Frontal cortex (tissue), 4 donors: ENCODE measurements around the gene MS4A7. TPM values are rescaled to one million over a fixed set of nuclear protein-coding genes. Genes with fewer than 3 reads are reported as not detected.

Experiments used
- DNase-seq, 2 donors: peaks; one replicate each; pipeline ENCODE4 v3.0.0; 2012; ENCODE audit warnings: low spot score in 2 of 2
- FAIRE-seq: peaks from 2 replicates; lab custom pipeline; 2012; peaks lifted over from hg19 to GRCh38; lab: Jason Lieb, UNC
- total RNA-seq: library from RNA; depleted of rRNA; stranded (reverse); fragments of >200 nt; gene quantifications from one replicate; pipeline ENCODE4 v1.2.3, GENCODE V29; 2014
- donor health status: control.
- donor health status: control.
- donor health status: control.

Gene MS4A7
- total RNA-seq, 1 donor from 2014 or later: 1.2 TPM

DNA sequence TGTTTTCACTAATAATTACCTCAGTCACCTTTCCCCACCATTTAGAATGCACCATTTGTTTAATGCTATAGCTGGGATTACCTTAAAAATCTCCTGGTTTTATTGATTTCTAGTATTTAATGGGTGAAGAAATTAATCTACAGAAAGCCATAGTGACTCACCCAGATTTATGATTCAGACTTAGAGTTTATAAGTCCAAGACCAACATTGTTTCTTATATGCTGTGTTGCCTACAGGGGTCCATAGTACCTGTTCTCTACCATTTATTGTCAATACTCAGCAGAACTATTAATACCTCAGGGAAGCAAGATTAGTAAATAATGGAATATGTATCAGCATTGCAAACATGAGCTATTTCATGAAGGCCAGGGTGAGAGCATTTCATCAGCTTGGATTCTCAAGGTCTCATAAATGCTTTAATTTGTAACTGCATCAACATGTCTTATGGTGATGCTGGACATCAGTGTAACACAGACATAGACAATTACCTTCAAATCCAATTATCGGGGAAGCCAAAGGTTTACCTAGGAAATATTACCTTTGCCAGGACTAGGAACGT lies 8.0 kb upstream of the MS4A7 start:
- no peak for FAIRE-seq

DNA sequence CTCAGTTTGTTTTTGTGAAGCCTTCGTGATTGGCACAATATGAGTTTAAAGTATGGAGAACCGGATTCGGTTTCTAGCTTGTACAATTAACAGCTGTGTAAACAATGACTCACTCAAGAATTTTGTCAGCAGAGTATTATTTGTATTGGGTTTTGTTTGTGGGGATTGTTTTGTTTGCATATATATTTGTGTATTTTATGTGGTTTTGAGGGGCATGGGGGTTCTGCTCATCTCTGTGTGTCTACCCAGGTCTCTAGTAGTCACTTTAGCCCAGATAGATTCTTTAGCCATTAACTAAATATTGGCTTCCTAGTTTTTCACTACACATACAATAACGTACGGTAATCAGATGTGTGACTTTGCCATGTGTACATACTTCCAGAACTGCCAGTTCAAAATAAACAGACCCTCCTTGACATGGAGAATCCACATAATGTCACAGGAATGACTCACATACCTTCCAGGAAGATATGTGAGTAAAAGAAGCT lies 7.5 kb upstream of the MS4A7 start:
- FAIRE-seq (no peak), DNase-seq (no peak)

More for the DNA sequence above, 8.0 kb upstream of the MS4A7 start:
- no peak for DNase-seq

DNA sequence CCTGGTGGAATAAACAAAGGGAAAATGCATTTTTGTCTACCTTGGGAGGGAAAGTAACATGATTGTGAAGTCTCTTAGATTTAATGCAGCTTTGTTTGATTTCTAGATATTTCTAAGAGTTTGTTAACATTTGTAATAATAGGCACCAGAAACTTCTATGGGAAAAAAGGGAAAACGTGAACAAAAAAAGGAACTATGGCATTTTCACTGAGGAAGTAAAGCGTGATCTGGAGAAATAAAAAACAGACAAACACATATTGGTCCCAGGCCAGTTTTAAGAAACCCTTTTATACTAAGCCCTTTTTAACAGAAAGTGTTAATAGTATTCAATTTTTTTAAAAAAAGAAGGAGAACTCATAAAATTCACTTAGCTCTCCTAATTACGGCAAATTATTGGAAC lies 6.9 kb upstream of the MS4A7 start:
- DNase-seq (no peak), FAIRE-seq (no peak)

DNA sequence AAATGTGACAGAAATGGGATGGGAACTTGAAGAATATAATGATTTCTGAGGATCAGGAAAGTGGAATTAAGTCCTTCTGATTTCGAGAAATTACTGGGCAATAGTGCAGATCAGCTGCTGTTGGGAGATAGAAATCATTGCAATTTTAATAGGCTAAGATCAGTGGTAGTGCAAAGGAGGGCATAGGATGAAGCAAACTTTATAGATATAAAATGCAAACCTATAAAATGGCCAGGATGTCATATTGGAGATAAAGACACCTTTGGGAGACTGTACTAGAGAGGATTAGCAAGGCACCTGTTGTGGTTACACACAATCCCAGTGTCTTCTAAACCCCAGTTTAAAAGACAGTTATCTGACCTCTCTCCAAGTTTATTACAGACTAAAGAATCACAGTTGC lies 6.5 kb upstream of the MS4A7 start:
- no peak for FAIRE-seq
- no peak for DNase-seq

DNA sequence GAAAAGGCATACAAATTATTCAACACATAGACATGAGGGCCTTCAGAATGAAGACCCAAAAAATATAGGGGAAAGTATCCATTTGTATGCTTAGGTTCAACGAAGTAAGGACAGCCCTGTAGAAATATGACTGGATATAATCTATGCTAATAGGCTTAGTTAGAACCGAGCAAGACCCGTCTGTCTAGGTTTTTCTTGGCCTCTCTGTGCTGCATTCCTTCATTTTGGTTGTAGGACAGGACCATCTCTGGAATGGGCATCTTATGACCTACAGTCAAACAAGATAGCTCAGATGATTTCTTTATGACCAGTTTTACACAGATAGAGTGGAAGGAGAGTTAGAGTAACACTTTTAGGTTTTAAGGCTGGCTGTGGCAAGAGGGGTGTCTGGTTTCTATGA lies 5.6 kb upstream of the MS4A7 start:
- FAIRE-seq: no peak

DNA sequence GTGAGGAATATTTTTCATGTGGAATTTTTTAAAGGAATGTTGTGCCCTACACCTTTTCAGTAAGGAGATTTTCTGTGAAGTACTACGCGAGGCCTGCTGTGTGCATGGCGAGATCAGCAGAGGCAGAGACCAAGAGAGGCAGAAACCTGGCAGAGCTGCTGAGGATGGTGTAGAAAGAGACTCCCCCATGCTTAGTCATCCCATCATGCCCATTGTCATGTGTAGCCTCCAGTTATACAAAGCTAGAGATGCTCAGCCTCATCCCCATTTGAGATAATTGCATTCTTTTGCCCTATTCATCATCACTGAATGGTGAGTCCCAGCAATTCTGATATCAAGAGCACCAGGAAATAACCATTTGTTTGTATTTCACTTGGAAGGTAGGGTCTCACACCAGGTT lies 3.0 kb upstream of the MS4A7 start:
- DNase-seq: no peak
- FAIRE-seq: no peak

More for the DNA sequence above, 5.6 kb upstream of the MS4A7 start:
- DNase-seq: no peak

DNA sequence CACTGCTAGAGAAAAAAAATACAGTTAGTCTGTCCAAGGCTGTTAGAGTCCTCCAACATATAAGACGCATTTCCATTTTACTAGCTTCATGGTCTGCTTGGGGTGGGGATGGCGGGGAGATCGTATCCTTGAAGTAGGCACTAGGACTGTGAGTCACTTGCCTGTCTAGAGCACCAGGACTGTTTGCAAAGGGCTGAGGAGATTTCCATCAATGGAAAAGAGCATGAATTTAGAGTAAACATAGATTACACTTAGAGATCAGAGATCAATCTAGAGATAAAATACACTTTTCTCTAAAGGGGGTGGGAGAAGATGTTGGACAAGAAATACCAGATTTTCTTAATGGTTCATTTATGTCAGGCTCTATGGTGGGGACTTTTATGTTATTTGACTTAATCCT lies 1.7 kb upstream of the MS4A7 start:
- FAIRE-seq: no peak
- no peak for DNase-seq

DNA sequence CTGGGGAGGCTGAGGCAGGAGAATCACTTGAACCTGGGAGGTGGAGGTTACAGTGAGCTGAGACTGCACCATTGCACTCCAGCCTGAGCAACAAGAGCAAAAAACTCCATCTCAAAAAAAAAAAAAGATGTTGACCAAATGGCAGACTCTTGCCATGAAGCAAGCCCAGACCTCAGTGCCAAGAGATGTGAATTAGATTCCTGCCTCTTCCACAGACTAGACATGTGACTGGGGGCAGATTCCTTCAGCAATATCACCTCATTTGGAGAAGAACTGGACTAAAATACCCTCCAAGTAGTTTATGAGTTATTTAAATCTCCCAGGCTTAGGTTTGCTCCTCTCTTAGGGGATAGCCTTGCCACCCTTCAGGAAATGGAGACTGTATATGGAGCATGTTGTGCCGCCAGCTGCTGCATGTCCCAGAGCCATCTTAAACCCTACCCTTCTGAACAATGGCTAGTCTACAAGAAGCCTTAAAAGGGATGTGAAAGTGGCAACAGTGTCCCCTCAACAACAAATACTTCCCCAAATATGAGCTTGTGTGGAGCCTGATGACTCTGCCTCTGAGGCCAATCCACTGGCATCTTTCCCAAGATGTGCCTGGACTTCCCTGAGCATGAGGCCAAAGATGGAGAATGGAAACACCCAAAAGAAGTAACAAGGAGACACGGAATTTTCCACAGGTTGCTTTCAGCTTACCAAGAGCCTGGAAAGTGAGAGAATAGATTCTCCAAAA lies 763 bp upstream of the MS4A7 start:
- no peak for FAIRE-seq
- no peak for DNase-seq

DNA sequence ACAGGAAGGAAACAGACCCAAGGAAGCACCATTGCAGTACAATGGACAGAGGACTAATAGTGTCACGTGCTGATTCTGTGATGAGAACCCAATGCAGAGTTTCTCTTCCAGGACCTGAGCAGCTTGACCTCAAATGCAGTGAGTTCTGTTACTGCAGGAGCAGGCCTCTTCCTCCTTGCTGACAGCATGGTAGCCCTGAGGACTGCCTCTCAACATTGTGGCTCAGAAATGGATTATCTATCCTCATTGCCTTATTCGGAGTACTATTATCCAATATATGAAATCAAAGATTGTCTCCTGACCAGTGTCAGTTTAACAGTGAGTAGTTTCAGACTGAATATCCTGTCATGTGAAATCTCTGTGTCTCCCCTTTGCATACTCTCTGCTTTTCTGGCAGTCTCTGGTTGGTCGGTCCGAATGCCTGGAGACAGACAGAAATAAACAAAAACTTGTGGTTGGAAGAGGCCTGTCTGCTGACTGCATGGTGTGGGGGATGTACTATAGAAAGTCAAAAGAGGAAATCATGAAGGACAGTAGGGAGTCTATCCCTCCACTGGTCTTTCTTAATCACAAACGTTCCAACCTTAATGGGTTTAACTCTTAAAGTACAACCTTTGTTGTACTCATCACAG lies 11.1 kb downstream of the MS4A7 start:
- FAIRE-seq: no peak
- no peak for DNase-seq

DNA sequence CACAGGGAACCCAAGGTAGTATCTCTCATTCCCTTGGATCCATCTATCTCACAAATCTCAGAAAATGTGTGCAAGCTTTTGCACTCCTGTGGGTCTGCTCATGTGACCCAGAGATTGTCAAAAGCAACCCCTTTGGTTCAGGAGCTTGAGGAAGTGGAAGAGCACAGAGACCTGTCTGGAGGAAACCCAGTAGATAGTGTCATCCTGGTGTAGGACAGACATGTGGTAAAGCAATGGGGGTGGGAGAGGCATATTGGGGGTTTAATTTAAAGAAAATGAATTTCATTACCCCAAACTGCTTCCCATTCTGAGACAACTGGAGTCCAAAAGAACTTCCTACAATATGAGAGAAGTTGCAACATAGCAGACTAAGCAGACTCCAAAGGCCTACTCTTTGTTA lies 12.1 kb downstream of the MS4A7 start:
- no peak for FAIRE-seq
- no peak for DNase-seq

DNA sequence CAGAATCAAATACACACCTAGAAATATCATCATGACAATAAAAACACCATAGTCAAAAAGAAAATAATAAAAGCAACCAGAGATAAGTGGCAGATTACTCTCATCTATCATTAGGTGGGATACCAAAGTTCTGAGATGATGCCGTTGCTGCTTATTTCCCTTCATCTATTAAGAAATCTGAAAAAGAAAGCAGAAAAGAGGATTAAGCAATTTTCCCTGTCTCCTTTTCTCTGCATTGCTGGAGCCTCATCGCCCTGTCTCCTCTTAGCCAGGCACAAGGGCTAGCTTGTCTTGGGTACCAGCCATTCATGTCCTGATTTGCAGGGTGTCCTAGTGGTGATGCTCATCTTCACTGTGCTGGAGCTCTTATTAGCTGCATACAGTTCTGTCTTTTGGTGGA lies 14.0 kb downstream of the MS4A7 start:
- FAIRE-seq (no peak), DNase-seq (no peak)

DNA sequence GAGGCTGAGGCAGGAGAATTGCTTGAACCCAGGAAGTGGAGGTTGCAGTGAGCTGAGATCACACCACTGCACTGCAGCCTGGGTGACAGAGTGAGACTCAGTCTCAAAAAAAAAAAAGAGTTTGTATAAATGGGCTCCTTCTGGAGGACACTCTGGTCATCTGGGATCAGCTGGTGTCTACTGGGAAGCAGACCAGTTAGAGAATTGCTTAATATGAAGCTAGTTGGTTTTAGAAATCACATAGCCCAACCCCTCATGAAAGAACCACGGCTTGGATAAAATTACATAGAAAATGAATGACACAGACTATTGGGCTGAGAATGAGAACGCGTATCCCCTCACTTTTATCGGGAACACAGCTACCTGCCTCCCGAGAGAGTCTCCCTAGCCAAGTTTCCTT lies 14.7 kb downstream of the MS4A7 start:
- FAIRE-seq: no peak
- DNase-seq: no peak

DNA sequence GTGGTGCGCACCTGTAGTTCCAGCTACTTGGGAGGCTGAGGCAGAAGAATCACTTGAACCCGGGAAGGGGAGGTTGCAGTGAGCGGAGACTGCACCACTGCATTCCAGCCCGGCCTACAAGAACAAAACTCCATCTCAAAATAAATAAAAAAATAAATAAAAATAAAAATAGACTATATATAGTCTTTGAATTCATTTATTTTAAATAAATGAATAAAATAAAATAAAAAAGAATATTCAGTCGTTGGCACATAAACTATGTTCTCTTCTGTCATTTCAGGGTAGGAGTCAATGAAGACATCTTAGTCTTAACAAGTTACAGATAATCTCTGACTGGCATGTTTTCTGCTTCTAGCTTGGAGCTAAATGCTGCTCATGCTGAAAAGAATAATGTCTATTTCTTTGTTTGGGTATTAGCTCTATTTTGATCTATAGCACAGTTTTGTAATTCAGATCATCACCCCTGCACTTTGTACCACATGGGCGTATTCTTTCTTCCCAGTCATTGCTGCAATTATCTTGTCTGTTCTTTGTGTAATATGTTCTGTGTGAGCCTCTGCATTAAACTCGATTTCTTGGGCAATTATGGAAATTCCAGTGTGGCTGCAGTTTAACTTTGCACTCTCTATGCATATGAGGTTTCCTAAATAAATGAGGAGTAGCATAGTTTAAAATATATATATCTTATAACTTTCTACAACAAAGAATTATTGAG lies 16.5 kb downstream of the MS4A7 start:
- DNase-seq (no peak), FAIRE-seq (no peak)

DNA sequence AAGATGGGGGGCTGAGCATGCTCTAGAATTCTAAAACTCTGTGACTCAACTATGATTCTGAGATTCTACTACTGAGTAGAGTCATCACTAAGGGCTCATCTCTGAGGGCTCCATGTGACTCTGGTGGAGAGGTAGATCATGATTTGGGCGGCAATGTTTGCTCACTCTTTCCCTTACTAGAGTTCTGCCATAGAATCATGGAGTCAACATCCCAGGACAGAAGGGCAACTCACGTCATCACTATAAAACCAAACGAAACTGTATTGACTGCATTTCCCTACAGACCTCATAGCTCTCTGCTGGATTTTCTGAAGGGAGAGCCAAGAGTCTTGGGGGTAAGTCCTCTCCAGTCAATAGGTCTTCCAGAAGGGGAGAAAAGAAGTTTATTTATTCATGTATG lies 18.1 kb downstream of the MS4A7 start, which contains the start of gene MS4A14:
MS4A14 (plus strand) TSS at position 78 of the 400 bp plus-strand sequence; CDS start at position 198, 120 bp downstream.
- DNase-seq (no peak), FAIRE-seq (no peak)

DNA sequence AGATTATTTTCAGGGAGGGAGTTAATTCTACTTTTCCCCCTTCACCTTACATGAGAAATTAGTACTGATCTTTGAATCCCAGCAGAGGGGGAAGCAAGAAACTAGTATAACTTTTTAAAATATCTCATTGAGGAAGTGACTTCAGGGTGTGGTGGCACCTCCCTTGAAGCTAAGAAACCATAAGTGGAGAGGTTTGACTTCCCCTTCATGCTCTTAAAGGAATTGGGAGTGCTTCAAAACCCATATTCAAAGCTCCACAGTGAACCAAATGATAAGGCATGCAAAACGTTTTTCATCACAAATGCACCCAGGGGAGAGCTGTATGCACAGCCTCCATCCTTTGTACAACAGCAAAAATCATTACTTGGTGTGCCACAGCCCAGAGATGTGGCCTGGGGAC lies 18.5 kb downstream of the MS4A7 start:
- no peak for FAIRE-seq
- no peak for DNase-seq

DNA sequence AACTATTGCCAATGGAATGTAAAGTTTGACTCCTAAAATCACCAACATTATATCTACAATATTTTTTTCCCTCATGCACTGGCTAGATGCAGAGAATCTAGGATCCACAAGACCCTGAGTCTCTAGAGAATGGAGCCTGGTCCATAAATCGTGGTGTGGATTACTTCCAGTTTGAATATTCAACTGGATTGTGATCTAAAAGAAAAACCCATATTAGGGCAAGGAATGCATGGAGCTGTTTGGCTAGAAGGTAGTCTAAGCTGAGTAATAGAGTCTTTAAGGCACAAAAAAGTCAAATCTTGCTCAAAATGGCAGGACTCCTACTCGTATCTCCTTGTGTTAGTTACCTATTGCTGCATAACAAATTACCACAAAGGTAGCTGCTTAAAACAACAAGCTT lies 41.7 kb downstream of the MS4A7 start:
- DNase-seq: no peak
- no peak for FAIRE-seq

DNA sequence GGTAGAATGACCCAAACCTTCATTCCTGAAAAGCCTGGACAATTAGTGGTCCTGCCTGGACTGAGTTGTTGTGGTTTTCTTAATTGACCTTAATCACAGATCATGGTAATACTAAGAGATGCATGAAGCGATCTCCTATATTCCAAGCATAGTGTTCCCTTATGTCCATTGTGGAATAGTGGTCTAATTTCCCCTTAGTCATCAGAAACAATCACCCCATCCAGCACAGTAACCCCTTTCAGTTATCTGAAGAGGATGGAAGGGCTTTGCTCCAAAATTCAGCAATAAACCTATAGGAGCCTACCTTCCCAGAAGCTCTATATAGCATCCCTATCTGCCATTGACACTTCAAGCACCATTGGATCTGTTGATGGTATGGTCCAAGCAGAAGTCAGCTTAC lies 44.3 kb downstream of the MS4A7 start:
- DNase-seq (no peak), FAIRE-seq (no peak)

DNA sequence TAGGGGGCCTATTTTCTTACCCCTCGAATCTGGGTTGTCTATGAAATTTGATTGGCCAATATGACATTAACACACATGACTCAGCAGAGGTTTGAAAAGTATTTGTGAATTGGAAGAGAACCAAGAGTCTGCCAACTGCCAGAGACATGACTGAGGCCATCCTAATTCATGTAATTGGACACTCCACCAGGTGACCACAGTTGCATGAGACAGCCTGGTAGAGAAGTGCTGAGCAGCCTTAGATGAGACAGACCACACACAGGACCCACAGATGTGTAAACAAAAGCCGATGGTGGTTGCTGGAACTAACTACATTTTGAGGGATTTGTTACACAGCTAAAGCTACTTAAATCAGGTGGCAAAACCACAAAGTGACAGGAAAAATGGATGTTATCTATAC lies 50.2 kb downstream of the MS4A7 start:
- FAIRE-seq (no peak), DNase-seq (no peak)

DNA sequence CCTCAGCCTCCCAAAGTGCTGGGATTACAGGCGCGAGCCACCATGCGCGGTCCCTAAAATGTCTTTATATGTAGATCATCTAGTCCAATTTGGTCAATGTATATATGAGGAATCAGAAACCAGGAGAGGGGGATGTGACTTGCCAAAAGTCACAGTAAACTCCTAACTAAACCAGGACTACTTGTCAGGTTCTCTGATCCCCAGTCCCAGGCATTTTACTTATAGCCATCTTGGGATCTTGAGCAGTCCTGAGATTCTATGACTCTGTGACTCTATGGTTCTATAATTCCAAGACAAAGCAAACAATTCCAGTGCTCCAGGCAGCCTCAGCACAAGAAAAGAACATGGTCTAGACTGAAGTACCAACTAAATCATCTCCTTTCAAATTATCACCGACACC lies 50.9 kb downstream of the MS4A7 start, which contains the start of gene MS4A5:
MS4A5 (plus strand) TSS at position 301 of the 400 bp plus-strand sequence. CDS start 103 bp downstream, outside the sequence.
- no peak for FAIRE-seq
- no peak for DNase-seq

DNA sequence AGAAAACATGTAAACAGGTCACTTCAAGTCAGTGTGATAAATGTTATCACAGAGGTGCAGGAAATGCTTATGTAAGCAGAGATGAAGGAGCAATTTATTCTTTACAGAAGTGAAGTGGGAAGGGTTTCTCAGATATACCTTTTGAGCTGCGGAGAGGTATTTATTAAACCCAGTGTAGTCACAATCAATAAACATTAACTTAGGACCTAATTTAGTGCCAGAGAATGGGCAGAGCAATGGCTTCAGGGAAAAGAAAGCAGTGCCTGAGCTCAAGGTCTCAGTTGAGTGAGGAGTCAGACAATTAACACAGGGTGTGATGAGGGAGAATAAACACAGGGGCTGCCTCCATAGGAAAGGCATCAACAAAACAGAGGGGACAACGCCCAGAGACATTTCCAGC lies 52.9 kb downstream of the MS4A7 start:
- DNase-seq (no peak), FAIRE-seq (no peak)

DNA sequence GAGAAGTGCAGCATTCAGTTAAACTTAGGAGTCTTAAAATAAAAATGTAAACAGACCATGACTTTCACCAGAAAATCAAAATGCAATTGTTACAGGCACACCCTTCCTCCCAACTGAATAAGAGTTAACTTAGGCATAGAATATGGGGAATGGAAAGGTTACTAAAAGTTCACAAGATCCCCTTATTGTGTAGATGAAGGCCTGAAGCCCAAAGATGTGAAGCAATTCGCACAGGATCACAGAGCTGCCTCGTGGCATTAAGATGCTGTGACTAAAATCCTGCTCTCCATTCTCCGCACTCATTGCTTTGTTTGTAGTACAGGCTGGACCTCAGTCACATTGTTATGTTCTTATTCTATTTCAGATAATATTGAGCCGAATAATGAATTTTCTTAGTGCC lies 55.1 kb downstream of the MS4A7 start:
- FAIRE-seq (no peak), DNase-seq (no peak)
